Measurements from ENCODE around the gene HEXD. TPM values are rescaled to one million over a fixed set of nuclear protein-coding genes. Genes with fewer than 3 reads are reported as not detected.
A peak's percentile ranks its signal among the peaks of the same experiment; 100 is the strongest.

Gene HEXD
- total and polyA plus RNA-seq, 2 of the 8 experiments (the other 6 are each of a cell fraction or from before 2014, with no cell fraction given), result 20.6 to 21.8 TPM

DNA sequence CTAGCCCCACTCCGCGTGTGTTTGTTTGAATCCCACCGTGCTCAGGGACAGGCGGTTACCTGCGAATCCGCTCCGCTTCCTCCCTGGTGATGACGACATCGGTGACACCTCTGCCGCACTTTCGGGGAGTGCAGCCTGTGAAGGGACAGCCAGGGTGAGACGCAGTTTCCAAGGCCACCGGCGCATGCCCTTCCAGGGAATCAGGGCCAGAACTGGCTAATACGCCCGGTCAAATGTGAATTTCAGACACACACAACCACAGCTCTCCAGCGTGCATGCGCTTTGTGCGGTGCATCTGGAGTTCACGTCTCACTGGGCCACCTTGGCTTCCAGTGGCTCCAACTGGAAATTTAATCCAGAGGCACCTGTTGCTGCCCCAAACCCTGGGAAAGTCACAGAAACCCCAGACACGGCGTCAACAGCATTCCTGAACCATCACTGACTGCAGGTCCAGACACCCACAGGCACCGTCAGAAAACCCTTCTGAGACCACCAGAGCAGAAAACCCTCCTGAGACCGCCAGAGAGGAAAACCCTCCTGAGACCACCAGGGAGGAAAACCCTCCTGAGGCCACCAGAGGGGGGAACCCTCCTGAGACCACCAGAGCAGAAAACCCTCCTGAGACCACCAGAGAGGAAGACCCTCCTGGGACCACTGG, 6.6 kb upstream of the HEXD start:
- no peak overlapping the region for H3K4me2 ChIP-seq (ENCODE audit: insufficient read depth in 1 of 2, low read depth in 2 of 2, low read length in 2 of 2)
- H3K4ac ChIP-seq (replicated peaks; ENCODE audit: insufficient read length, low read depth, low read length), result no peak overlapping the region
- H3K4me3 ChIP-seq (ENCODE audit: extremely low read depth in 1 of 4, insufficient read depth in 2 of 4, low read depth in 3 of 4, low read length in 4 of 4), result no peak overlapping the region
- peaks cover 2% of the 10 kb centered on the region; the same call in 1 of the 2 replicates for H3K79me1 ChIP-seq (ENCODE audit: low read depth, low read length)
- no peak for FAIRE-seq
- no peak overlapping the region for H4K5ac ChIP-seq (ENCODE audit: insufficient read length, low read depth, low read length)
- H2AK5ac ChIP-seq (ENCODE audit: low read depth, low read length), result 0 out of 2 replicates have a peak overlapping the region, but pooled peaks have one; percentile 75
- H2BK15ac ChIP-seq (ENCODE audit: low read length), result no peak overlapping the region
- no peak overlapping the region for H3K9ac ChIP-seq (replicated peaks in 1 of 4; ENCODE audit: extremely low read depth in 1 of 4, low read depth in 3 of 4, low read length in 3 of 4)
- ChIA-PET CTCF (ENCODE audit: partially characterized antibody) (interaction anchor here (0.5 to 1.1 kb wide), 4 partner anchors 42 to 471 kb away, joined by 3 to 4 read pairs (median 3); no protein-coding TSS in a partner anchor), POLR2A (ENCODE audit: partially characterized antibody) (interaction anchor here (0.6 to 1.5 kb wide), 3 partner anchors 15 to 30 kb away, joined by 4 read pairs; no protein-coding TSS in a partner anchor)
- TF ChIP-seq RXRA (IDR thresholded peaks at IDR 0.05; ENCODE audit: insufficient read depth, low read depth, low read length), result no peak
- no peak for TF ChIP-seq CREB1 (IDR thresholded peaks at IDR 0.05)
- TF ChIP-seq HDAC2 (IDR thresholded peaks at IDR 0.05; ENCODE audit: borderline replicate concordance in 1 of 2, low read depth in 2 of 2, low read length in 2 of 2), result no peak
- TF ChIP-seq CHD2 (IDR thresholded peaks at IDR 0.05; ENCODE audit: low read length), result no peak
- no peak for TF ChIP-seq ZNF274 (IDR thresholded peaks at IDR 0.05; ENCODE audit: borderline replicate concordance, extremely low read depth, low read length)
- no peak for TF ChIP-seq KDM1A (IDR thresholded peaks at IDR 0.05; ENCODE audit: borderline replicate concordance, low read length)
- no peak for TF ChIP-seq POLR2AphosphoS5 (IDR thresholded peaks at IDR 0.05; ENCODE audit: low read depth, low read length)
- no peak for TF ChIP-seq MAFK (IDR thresholded peaks at IDR 0.05; ENCODE audit: low read depth, low read length)
- TF ChIP-seq SIX5 (IDR thresholded peaks at IDR 0.05; ENCODE audit: low read depth, low read length), result no peak
- no peak for TF ChIP-seq BACH1 (IDR thresholded peaks at IDR 0.05; ENCODE audit: low read length)
- no peak for TF ChIP-seq POU5F1 (IDR thresholded peaks at IDR 0.05; ENCODE audit: low read depth, low read length)
- no peak for TF ChIP-seq NANOG (IDR thresholded peaks at IDR 0.05; ENCODE audit: insufficient read depth, low read depth, low read length, poor library complexity, severe bottlenecking)
- peaks cover 0 to 2% (median 0%) of the 10 kb centered on the region in 4 experiments; a peak in 1 of 7 replicates for H3K4me1 ChIP-seq (replicated peaks in 1 of 4; ENCODE audit: control insufficient read depth in 3 of 4, insufficient read depth in 4 of 4, low read length in 3 of 4)
- H3K18ac ChIP-seq (ENCODE audit: extremely low read depth, low read length), result no peak overlapping the region
- no peak overlapping the region for H2BK5ac ChIP-seq (ENCODE audit: low read depth, low read length)
- no peaks in the 10 kb centered on the region for H3K79me2 ChIP-seq (ENCODE audit: control insufficient read depth in 1 of 2, insufficient read depth in 2 of 2, low read length in 2 of 2)
- H3K23me2 ChIP-seq (ENCODE audit: low read depth, low read length), result no peaks in the 10 kb centered on the region
- H3K36me3 ChIP-seq (ENCODE audit: control insufficient read depth in 2 of 4, insufficient read depth in 4 of 4, low read length in 3 of 4), result no peaks in the 10 kb centered on the region
- H3K9me3 ChIP-seq (ENCODE audit: insufficient read depth in 2 of 2, low read depth in 1 of 2, low read length in 1 of 2), result no peaks in the 10 kb centered on the region
- H3K14ac ChIP-seq (ENCODE audit: insufficient read length), result no peak overlapping the region
- 93% methylated on average over 22 of the region's 24 CpGs; no CpG with 5 or more reads in 1 of the 2 experiments for WGBS, 2 experiments (ENCODE audit: extremely low coverage in 1 of 2, insufficient coverage in 1 of 2, insufficient read length in 1 of 2, insufficient replicate concordance in 2 of 2, low coverage in 1 of 2, low lambda C conversion rate in 2 of 2, missing lambda C conversion rate in 1 of 2)
- H3K27ac ChIP-seq (ENCODE audit: low read depth, low read length), result no peak overlapping the region
- H3K27me3 ChIP-seq (replicated peaks in 1 of 4; ENCODE audit: control insufficient read depth in 3 of 4, extremely low read depth in 1 of 4, insufficient read depth in 3 of 4, low read length in 3 of 4), result no peaks in the 10 kb centered on the region
- no peak overlapping the region for H2BK20ac ChIP-seq (ENCODE audit: low read length)
- H4K91ac ChIP-seq (replicated peaks; ENCODE audit: insufficient read length, low read length), result no peak overlapping the region
- H3K56ac ChIP-seq (replicated peaks; ENCODE audit: insufficient read length, low read depth, low read length), result no peak overlapping the region
- H2BK12ac ChIP-seq (ENCODE audit: low read depth, low read length), result no peak overlapping the region
- H4K8ac ChIP-seq (ENCODE audit: extremely low read depth, insufficient read depth, low read length), result no peak overlapping the region
- peaks cover 6 to 9% of the 10 kb centered on the region in 2 experiments for H4K20me1 ChIP-seq (replicated peaks in 1 of 2; ENCODE audit: control insufficient read depth in 1 of 2, insufficient read depth in 2 of 2, low read length in 2 of 2)
- H2BK120ac ChIP-seq (replicated peaks; ENCODE audit: low read depth, low read length), result no peak overlapping the region
- no peak for DNase-seq (ENCODE audit: low read depth in 1 of 2, low spot score in 2 of 2)
- no peak overlapping the region for H3K23ac ChIP-seq (ENCODE audit: insufficient read length)
- no peak overlapping the region for H2AFZ ChIP-seq (ENCODE audit: low read length)
